Subcutaneous adipose tissue (tissue), 4 donors: ENCODE results near the gene GPR82. TPM values are rescaled to one million over a fixed set of nuclear protein-coding genes. Genes with fewer than 3 reads are reported as not detected.

Experiments
- total RNA-seq, 4 donors: library from RNA; depleted of rRNA; stranded (reverse); fragments of >200 nt; gene quantifications; one replicate each; pipeline ENCODE4 v1.1.0, GENCODE V29; 2016
- TF ChIP-seq, protein P1 (sequence below): fragments of 450-650 bp; IDR thresholded peaks from one replicate; pipeline ENCODE4 v1.5.1; 2016; ENCODE audit warnings: low read depth, mild to moderate bottlenecking, control low read depth, antibody characterized with exemption, moderate library complexity

The GPR82 gene
- total RNA-seq, 4 donors from 2014 or later, result 0.16 to 1.4 (median 0.30) TPM

DNA sequence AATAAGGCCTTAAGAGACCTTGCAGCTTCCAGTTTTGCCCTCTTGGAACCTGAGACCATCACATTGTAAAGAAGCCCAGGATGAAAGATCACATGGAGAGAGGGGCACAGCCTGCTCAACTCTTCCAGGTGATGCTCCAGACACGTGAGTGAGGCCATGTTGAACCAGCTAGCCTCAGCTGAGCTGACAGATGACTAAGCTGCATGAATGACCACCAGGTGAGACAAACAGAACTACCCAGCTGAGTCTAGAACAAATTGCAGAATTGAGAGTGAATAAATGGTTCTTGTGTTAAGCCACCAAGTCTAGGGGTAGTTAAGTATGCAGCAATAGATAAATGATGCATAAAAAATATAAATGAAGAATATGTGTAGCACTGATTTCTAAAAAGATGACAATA lies 16.8 kb upstream of the GPR82 start:
- TF ChIP-seq, protein P1, sequence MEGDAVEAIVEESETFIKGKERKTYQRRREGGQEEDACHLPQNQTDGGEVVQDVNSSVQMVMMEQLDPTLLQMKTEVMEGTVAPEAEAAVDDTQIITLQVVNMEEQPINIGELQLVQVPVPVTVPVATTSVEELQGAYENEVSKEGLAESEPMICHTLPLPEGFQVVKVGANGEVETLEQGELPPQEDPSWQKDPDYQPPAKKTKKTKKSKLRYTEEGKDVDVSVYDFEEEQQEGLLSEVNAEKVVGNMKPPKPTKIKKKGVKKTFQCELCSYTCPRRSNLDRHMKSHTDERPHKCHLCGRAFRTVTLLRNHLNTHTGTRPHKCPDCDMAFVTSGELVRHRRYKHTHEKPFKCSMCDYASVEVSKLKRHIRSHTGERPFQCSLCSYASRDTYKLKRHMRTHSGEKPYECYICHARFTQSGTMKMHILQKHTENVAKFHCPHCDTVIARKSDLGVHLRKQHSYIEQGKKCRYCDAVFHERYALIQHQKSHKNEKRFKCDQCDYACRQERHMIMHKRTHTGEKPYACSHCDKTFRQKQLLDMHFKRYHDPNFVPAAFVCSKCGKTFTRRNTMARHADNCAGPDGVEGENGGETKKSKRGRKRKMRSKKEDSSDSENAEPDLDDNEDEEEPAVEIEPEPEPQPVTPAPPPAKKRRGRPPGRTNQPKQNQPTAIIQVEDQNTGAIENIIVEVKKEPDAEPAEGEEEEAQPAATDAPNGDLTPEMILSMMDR, result no peak

DNA sequence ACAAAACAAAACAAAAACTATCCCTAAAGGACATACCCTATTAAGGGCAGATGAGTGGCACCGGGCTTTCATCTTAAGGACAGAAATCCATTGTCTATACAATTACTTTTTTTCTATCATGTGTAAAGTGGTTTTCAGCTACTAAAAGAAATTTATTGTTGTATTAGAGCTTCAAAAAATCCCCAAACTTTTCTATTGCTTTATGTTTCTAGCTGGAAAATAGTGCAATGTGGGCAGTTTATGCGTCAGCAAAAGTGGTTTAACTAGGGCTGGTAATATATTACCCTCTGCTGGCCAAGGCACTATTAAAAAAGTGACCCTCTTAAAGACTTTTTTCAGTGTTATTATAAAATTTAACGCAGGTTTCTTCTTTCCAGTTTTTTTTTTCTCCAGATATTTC lies 15.5 kb upstream of the GPR82 start:
- TF ChIP-seq, protein P1, result no peak

DNA sequence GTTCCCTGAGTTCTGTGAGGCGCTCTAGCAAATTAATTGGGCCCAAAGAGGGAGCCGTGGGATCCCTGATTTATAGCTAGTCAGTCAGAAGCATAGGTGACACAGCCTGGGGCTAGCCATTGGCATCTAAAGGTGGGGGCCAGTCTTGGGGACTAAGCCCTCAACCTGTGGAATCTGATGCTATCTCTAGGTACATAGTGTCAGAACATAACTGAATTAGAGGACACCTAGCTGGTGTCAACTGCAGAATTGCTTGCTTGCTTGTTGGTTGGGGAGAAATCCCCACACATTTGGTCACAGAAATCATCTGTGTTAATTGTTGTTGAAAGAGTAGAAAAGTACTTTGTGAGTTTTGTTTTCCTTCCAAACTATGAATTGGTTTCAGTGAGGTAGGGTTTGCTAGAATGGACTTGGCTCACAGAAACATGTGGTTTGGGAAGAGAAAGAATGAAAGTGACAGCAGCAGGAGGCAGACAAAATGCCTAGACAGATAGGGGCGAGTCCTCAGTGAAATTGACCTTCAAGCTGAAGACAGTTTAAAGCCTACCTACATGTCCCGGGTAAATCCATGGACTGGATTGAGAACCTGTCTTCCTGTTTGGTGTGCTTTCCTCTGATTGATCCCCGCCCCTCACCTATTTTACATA lies 12.8 kb upstream of the GPR82 start:
- TF ChIP-seq, protein P1, result no peak

DNA sequence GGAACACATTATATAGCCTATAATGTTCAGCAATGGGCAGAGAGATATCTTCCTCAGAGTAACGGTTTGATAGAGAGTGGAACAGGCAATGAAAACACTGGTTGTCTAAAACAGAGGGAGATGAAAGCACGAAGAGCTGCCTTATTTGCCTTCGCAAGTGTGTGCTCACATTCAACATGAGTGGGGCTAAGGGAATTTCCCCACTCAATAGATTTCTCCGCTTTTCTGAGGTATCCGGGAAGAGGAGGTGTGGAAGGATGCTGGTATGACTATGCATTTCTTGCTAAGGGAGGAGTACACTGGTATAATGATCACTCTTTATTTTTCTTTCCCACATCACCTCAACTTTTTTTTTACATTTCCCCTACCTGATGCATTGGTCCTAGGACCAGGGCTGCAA lies 7.8 kb upstream of the GPR82 start:
- TF ChIP-seq, protein P1, result no peak

DNA sequence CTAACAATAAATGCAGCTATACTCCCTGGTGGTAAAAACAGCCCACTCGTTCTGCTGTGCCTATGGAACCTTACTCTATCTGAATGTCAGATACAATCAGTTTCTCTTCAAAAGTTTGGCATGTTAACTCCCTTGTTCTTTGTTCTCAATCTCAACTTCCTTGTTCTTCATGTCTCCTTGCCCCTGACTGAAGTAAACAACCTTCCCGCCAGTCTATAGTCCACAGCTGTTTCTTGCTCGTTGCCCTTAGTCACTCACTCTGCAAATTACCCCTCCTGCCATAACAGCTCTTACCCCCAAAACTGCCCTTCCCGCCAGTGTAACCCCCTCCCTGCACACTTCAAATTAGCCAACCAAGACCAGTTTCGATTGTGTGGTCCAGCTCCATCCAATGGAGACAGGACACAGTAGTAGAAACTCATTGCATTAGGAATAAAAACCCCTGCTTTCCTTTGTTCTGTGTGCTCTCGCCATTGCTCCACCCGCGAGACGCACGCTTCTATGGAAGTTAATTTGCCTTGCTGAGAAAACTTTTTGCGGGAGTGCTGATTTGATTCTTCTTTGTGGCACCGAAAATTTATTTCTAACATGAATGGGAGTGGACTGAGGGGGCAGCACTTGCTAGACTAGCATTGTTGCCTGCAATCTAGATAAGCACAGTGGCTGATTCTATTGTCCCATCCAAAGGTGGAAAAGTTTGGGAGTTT lies 7.1 kb upstream of the GPR82 start:
- TF ChIP-seq, protein P1, result no peak

DNA sequence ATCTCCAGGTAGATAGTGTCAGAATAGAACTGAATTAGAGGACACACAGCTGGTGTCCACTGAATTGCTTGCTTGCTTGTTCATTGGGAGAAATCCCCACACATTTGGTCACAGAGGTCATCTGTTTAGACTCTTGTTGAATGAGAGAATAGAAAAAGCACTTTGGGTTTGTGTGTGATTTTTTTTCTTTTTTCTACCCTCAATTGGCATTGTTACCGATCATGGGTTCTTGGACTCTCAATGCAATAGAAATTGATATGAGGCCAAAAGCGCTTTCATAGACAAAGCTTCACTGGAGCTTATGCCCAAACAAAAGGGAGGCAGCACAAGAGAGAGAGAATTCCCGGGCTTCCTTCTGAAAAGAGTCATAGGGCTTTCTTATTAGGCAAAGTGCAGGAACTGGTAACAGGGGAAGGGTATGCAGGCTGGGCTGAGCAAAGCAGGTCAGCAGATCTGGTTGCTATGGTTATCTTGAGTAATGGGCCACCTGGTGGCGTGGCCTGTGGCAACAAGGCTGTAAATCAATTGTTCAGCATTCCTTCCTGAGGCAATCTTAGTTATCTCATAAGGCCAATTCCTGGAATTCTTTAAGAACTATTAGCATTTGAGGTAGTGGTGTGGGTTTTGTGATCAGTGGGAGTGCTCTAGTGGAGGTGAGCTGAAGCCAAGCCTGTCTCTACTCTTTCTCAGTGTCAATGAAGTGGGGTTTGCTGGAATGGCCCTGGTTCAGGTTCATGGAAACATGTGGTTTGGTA lies 5.3 kb upstream of the GPR82 start:
- TF ChIP-seq, protein P1, result no peak
